Natural killer cell (primary cell): ENCODE data around the gene SNX5. TPM values are rescaled to one million over a fixed set of nuclear protein-coding genes. Genes with fewer than 3 reads are reported as not detected.

ENCODE experiments used
- ATAC-seq, 3 donors: fragments of 150-1000 bp in 2 of 3; fragments of 200-7000 bp in 1 of 3; cut with Tn5 transposase; 1 replicate in 1 of 3; 2 replicates in 2 of 3; pipeline ENCODE4 v1.10.0; 2021; ENCODE audit warnings: mild to moderate bottlenecking in 2 of 3, moderate library complexity in 2 of 3
- DNase-seq, 2 donors: peaks; one replicate each; pipeline versions ENCODE4 v3.0.0 to v3.0.0-alpha.2; 2013 to 2021; ENCODE audit warnings: mixed read lengths in 1 of 2
- H3K27ac ChIP-seq: one replicate; pipeline ENCODE4 v1.5.1; 2013; ENCODE audit warnings: mild to moderate bottlenecking, low read length
- H3K27me3 ChIP-seq: one replicate; pipeline ENCODE4 v1.6.1; 2013; ENCODE audit warnings: low read length; ENCODE audit not compliant: control insufficient read depth, insufficient read depth
- H3K36me3 ChIP-seq: one replicate; pipeline ENCODE4 v1.6.1; 2013; ENCODE audit warnings: low read length; ENCODE audit not compliant: control insufficient read depth, insufficient read depth
- H3K4me1 ChIP-seq: one replicate; pipeline ENCODE4 v1.6.1; 2013; ENCODE audit warnings: low read length; ENCODE audit not compliant: control insufficient read depth, insufficient read depth
- H3K4me3 ChIP-seq: one replicate; pipeline ENCODE4 v1.5.1; 2013; ENCODE audit warnings: low read length
- H3K9me3 ChIP-seq: one replicate; pipeline ENCODE4 v1.6.1; 2013; ENCODE audit warnings: low read length; ENCODE audit not compliant: control insufficient read depth, insufficient read depth
- H3K27ac Mint-ChIP-seq, 2 donors: one replicate each; pipeline ENCODE4 v1.8.0; 2022; ENCODE audit warnings: mild to moderate bottlenecking in 2 of 2, mixed read lengths in 2 of 2, moderate library complexity in 1 of 2
- H3K27me3 Mint-ChIP-seq, 2 donors: one replicate each; pipeline ENCODE4 v1.8.0; 2022; ENCODE audit warnings: low read depth in 2 of 2, mixed read lengths in 2 of 2
- H3K36me3 Mint-ChIP-seq: one replicate; pipeline ENCODE4 v1.8.0; 2022; ENCODE audit warnings: mixed read lengths
- H3K4me1 Mint-ChIP-seq, 2 donors: one replicate each; pipeline ENCODE4 v1.8.0; 2022; ENCODE audit warnings: mixed read lengths in 2 of 2
- H3K4me3 Mint-ChIP-seq: one replicate; pipeline ENCODE4 v1.8.0; 2022; ENCODE audit warnings: mild to moderate bottlenecking, moderate library complexity, mixed read lengths
- H3K9me3 Mint-ChIP-seq, 2 donors: one replicate each; pipeline ENCODE4 v1.8.0; 2022; ENCODE audit warnings: mixed read lengths in 2 of 2
- CTCF ChIP-seq: fragments of 200-600 bp; IDR thresholded peaks from one replicate; pipeline ENCODE4 v1.8.0; 2022; ENCODE audit warnings: antibody characterized with exemption
- WGBS: methylation state at CpG from one replicate; pipeline ENCODE4 v1.1.7; 2013; ENCODE audit warnings: missing lambda C conversion rate; ENCODE audit not compliant: insufficient coverage; 5-methylcytosine and 5-hydroxymethylcytosine counted together
- intact Hi-C: fragments of 100-400 bp; cut with micrococcal nuclease; formaldehyde crosslinking; loops from one replicate; pipeline ENCODE4 v1.14.2; 2022
- total RNA-seq, 4 donors: library from RNA; stranded (reverse); fragments of 120-200 nt in 1 of 4; gene quantifications; one replicate each; pipeline versions ENCODE4 v1.2.3 to v1.2.4, GENCODE V29; 2013 to 2022

The SNX5 gene
- total RNA-seq, 3 donors from 2014 or later (not counting 1 experiment from before 2014, with no cell fraction given) = 62.3 to 85.4 (median 72.1) TPM

GRCh38 chr20:17919149-17919548 lies 49.4 kb downstream of the SNX5 start:
- intact Hi-C loops = no loop called here
- H3K4me1 Mint-ChIP-seq = no peaks in the 10 kb centered on the region
- no peaks in the 10 kb centered on the region for H3K9me3 Mint-ChIP-seq
- no peak for ATAC-seq
- Histone ChIP-seq H3K4me3 (no peak overlapping the region), H3K9me3 (no peaks in the 10 kb centered on the region), H3K27ac (no peak overlapping the region), H3K4me1 (no peaks in the 10 kb centered on the region), H3K36me3 (no peaks in the 10 kb centered on the region), H3K27me3 (no peaks in the 10 kb centered on the region)
- H3K4me3 Mint-ChIP-seq = no peak overlapping the region
- no peak for TF ChIP-seq CTCF
- no peak overlapping the region for H3K27ac Mint-ChIP-seq
- no peaks in the 10 kb centered on the region for H3K36me3 Mint-ChIP-seq
- WGBS = 97% methylated on average over 8 of the region's 8 CpGs
- H3K27me3 Mint-ChIP-seq = peaks cover 3 to 8% of the 10 kb centered on the region in 2 donors
- no peak for DNase-seq

- Mint-ChIP-seq H3K9me3 (no peaks in the 10 kb centered on the region), H3K27ac (no peak overlapping the region), H3K36me3 (no peaks in the 10 kb centered on the region), H3K27me3 (peaks cover 7 to 16% of the 10 kb centered on the region in 2 donors), H3K4me1 (no peaks in the 10 kb centered on the region), H3K4me3 (no peak overlapping the region)
- Histone ChIP-seq H3K4me1 (no peaks in the 10 kb centered on the region), H3K9me3 (no peaks in the 10 kb centered on the region), H3K27me3 (no peaks in the 10 kb centered on the region), H3K36me3 (no peaks in the 10 kb centered on the region), H3K27ac (no peak overlapping the region), H3K4me3 (no peak overlapping the region)
- DNase-seq (no peak), ATAC-seq (no peak)
- WGBS = 91% methylated on average over 7 of the region's 7 CpGs
- TF ChIP-seq CTCF = no peak
- intact Hi-C loops = no loop called here
Observed at GRCh38 chr20:17917832-17918618, 50.6 kb downstream of the SNX5 start.

GRCh38 chr20:17916433-17916891 lies 52.1 kb downstream of the SNX5 start:
- H3K4me1 Mint-ChIP-seq = no peaks in the 10 kb centered on the region
- Histone ChIP-seq H3K4me3 (no peak overlapping the region), H3K27ac (no peak overlapping the region), H3K4me1 (no peaks in the 10 kb centered on the region), H3K27me3 (no peaks in the 10 kb centered on the region), H3K36me3 (no peaks in the 10 kb centered on the region), H3K9me3 (no peaks in the 10 kb centered on the region)
- TF ChIP-seq CTCF = no peak
- H3K27me3 Mint-ChIP-seq = peaks cover 16 to 24% of the 10 kb centered on the region in 2 donors
- H3K36me3 Mint-ChIP-seq = no peaks in the 10 kb centered on the region
- H3K9me3 Mint-ChIP-seq = no peaks in the 10 kb centered on the region
- DNase-seq = no peak
- WGBS = 11% methylated on average over 2 of the region's 3 CpGs
- H3K27ac Mint-ChIP-seq = no peak overlapping the region
- ATAC-seq = no peak
- intact Hi-C loops = no loop called here
- H3K4me3 Mint-ChIP-seq = no peak overlapping the region
